Stimulated activated CD8-positive, alpha-beta memory T cell treated with anti-CD3 and anti-CD28 coated beads, Interleukin-2, amount 100 ng/mL, for 1 hour (primary cell): ENCODE measurements around the gene MRPS18A.

Source experiments
- DNase-seq, 2 donors: peaks; one replicate each; pipeline ENCODE4 v3.0.0-alpha.2; 2020; ENCODE audit warnings: low read depth in 2 of 2

Gene MRPS18A

GRCh38 chr6:43698584-43699349 is 11.2 kb upstream of the MRPS18A start:
- DNase-seq, result no peak

GRCh38 chr6:43697421-43697820 is 9.8 kb upstream of the MRPS18A start:
- DNase-seq, result no peak

GRCh38 chr6:43695967-43696291 is 8.3 kb upstream of the MRPS18A start:
- DNase-seq, result no peak

- DNase-seq, result no peak
Measured at GRCh38 chr6:43695215-43695966, 7.8 kb upstream of the MRPS18A start.

- no peak for DNase-seq
Measured at GRCh38 chr6:43689421-43689820, 1.8 kb upstream of the MRPS18A start.

DNA sequence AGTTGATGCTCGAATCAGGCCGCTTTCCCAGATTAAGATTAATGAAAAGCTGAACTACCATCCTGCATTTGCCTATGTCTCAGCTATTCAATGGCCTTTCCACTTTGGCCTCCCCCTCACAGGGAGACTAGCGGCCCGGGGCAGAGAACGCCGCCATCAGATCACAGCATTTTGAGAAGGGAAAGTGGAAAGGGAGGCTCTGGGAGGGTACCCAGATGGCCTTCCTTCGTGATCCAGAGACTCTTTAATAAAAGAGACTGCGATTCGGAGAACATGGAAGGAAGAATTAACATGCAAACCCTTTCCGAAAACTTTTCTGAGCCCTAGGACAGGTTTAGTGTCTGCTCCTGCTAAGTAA is 533 bp downstream of the MRPS18A start:
- DNase-seq, result no peak

- DNase-seq, result no peak
Measured at GRCh38 chr6:43683708-43684455, 3.7 kb downstream of the MRPS18A start.

DNA sequence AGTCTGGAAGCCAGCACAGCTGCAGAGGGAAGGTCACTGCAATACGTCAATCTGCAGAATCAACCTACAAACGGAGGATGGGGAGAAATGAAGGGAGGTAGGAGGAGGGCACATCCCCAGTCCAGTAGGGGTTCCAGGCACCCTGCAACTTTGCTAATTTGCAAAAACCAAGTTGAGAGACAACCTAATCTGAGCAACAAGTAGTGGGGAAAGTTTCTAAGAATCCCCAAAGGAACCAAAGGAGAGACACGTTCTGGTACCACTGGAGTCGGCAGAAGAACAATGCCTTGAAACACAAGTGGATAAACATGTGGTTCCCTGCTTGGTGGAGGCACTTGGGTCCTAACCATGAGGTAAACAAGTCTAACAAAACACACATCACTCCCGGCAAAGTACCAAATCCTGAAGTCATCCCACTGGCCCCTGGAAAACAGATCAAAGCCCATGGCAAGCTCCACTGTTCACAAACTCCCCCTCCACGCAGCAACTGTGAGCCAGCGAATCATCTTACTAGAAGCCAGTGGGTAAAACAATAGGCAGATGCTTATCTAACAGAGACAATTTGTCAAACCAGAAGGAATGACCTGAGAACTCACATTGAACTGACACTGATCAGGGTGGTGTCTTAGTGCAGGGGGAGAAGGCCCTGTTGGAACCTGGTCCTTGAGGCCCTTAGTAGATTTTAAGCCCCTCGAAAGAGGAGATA is 4.7 kb downstream of the MRPS18A start:
- DNase-seq, result no peak

GRCh38 chr6:43681303-43681702 is 6.3 kb downstream of the MRPS18A start:
- no peak for DNase-seq

DNA sequence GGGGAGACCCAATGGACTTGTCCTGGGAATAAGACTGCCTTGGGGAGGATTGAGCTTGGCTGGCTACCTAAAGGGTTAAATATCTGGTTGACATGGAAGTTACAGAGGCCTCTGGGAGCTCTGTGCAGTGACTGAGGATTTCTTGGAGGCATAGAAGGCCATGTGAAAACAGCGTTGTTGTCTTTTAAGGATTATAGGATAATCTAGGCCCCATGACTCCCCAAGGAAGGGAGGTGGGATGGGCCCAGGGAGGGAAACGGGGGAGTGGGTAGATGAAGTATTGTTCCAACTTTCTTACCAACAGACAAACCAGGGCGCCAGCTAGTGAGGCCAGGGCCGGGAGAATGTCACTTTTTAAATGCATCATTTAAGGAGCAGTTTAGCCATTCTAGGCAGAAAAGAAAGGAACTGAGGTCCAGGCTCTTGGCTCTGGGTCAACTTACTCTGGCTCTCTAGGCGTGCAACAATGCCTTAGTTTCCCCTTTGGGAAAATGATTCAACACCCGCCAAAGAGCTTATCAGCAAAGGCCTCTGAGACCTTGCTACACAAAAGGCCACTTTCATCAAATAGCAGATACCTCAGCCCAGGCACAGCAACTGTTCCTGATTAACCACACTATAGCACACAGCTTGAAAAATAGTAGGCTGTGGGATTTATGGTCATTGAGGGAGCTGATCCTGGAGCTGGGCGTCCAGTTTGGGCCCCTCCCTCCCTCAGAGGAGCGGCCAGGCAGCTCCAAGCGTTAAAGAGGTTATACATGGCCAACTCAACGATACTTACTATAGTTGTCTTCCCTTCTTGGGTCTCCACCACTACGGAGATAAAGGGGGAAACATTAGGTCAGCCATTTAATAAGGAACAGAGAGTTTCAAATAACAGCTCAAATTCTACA is 7.0 kb downstream of the MRPS18A start:
- no peak for DNase-seq

DNA sequence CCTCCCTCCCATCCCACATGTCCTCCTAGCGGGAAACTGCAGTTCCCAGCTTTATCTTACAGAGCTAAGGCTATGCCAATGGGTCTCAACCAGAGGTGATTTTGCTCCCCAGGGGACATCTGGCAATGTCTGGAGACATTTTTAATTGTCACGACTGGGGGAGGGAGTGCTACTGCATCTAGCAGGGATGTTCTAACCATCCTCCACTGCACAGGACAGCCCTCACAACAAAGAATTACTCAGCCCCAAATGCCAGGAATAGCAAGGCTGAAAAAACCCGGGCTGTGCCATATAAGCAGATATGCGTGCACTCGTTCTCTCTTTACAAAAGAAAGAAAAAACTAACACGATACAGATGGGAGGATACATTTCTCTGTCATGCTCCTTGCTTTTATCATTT is 8.5 kb downstream of the MRPS18A start:
- no peak for DNase-seq

DNA sequence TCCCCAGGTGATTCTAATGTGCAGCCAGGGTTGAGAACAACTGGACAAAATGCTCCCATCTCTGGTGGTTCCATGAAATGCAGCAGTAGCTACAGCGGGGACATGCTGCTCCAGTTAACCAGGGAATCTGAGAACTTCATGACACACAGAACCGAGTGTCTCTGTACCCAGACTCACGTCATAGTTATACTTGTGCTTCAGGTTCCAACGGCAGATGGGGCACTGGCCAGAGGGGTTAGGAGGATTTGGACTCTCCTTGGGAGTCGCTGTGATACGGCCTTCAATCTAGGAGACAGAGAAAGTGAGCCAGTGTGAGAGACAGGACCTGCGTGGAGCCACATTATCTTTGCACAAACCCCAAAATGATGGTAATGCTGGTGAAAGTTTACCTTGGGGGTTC is 9.2 kb downstream of the MRPS18A start:
- no peak for DNase-seq

- no peak for DNase-seq
Measured at GRCh38 chr6:43677759-43678158, 9.8 kb downstream of the MRPS18A start.

- DNase-seq, result no peak
Measured at GRCh38 chr6:43676962-43677606, 10.5 kb downstream of the MRPS18A start.

- DNase-seq, result no peak
Measured at GRCh38 chr6:43674921-43675320, 12.7 kb downstream of the MRPS18A start.

- DNase-seq, result no peak
Measured at GRCh38 chr6:43674291-43674690, 13.3 kb downstream of the MRPS18A start.

GRCh38 chr6:43673444-43674084 is 14.0 kb downstream of the MRPS18A start:
- no peak for DNase-seq

GRCh38 chr6:43671801-43672690 is 15.5 kb downstream of the MRPS18A start:
- no peak for DNase-seq
